ENCODE results near the gene EPHB1.

EPHB1 gene

DNA sequence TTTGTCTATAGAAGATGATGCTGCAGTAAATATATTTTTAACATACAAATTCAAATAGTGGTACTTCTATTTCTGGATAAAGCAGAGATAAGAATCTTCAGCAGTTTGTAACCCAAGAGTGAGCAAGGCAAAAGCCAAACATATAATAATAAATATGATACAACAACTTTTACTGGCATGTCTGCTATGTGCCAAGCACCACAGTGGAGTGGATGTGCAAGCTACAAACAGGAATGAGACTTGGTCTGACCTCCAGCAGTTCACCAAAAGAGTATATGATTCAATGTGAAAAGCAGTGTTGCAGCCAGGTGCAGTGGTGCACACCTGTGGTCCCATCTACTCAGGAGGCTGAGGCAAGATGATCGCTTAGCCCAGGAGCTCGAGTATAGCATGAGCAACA lies 395.6 kb downstream of the EPHB1 start:
- no peak overlapping the region for H3K27ac ChIP-seq (ENCODE audit: insufficient read depth, low read depth, low read length, poor library complexity, severe bottlenecking)
- no peaks in the 10 kb centered on the region for H3K9me3 ChIP-seq (ENCODE audit: control insufficient read depth, low read length)
- no peak overlapping the region for H3K4me3 ChIP-seq (ENCODE audit: insufficient read depth, low read depth, low read length)
- H3K4me1 ChIP-seq (ENCODE audit: control insufficient read depth, insufficient read depth, low read length) = no peaks in the 10 kb centered on the region
- no peaks in the 10 kb centered on the region for H3K36me3 ChIP-seq (ENCODE audit: control insufficient read depth, insufficient read depth, low read length)
- H3K27me3 ChIP-seq (ENCODE audit: control insufficient read depth, insufficient read depth, low read length, poor library complexity, severe bottlenecking) = no peaks in the 10 kb centered on the region
- WGBS, 2 experiments = 40 to 46% methylated on average over 2 of the region's 2 CpGs

DNA sequence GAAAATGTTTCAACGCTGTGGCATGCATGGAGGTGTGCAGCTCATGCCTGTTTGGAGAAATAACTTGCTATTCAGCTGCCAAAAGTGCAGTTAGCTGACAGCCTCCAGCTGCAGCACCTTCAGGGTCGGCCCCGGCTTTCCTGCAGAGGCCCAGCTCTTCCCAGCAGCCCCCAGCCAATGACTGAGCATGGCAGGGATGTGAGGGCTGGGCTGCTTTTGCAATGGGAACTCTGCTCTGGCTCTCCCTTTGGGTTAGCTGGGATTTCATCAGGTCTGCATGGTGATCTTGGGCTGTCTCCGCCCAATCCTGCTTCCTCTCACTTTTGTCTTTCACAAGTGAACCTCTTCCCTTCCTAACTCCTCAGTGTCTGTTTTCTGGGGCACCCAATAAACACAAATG lies 396.6 kb downstream of the EPHB1 start:
- H3K4me3 ChIP-seq (ENCODE audit: insufficient read depth, low read depth, low read length) = no peak overlapping the region
- WGBS, 2 experiments = 52 to 53% methylated on average over 4 of the region's 4 CpGs
- no peak overlapping the region for H3K27ac ChIP-seq (ENCODE audit: insufficient read depth, low read depth, low read length, poor library complexity, severe bottlenecking)
- H3K27me3 ChIP-seq (ENCODE audit: control insufficient read depth, insufficient read depth, low read length, poor library complexity, severe bottlenecking) = no peaks in the 10 kb centered on the region
- no peaks in the 10 kb centered on the region for H3K36me3 ChIP-seq (ENCODE audit: control insufficient read depth, insufficient read depth, low read length)
- H3K4me1 ChIP-seq (ENCODE audit: control insufficient read depth, insufficient read depth, low read length) = no peaks in the 10 kb centered on the region
- H3K9me3 ChIP-seq (ENCODE audit: control insufficient read depth, low read length) = no peaks in the 10 kb centered on the region

DNA sequence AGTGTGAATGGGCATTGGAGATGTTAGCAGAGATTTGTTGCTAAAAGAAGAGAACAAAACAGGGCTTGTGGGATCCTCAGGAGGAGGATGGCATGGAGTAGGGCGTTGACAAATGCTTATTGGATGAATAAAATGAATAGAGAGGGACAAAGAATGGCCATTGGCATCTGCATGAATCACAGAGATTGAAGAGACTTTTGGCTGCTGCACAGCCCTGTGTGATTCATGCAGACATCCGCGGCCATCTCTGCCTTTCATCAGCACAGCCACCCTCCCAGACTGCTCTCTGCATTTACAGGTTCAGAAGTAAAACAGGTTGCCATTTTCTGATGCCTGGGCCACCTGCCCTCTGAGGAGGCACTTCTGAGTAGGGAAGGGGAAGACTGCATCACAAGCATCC lies 397.9 kb downstream of the EPHB1 start:
- 96% methylated on average over 3 of the region's 3 CpGs for WGBS, 2 experiments
- no peak overlapping the region for H3K4me3 ChIP-seq (ENCODE audit: insufficient read depth, low read depth, low read length)
- H3K27me3 ChIP-seq (ENCODE audit: control insufficient read depth, insufficient read depth, low read length, poor library complexity, severe bottlenecking) = no peaks in the 10 kb centered on the region
- no peaks in the 10 kb centered on the region for H3K36me3 ChIP-seq (ENCODE audit: control insufficient read depth, insufficient read depth, low read length)
- H3K4me1 ChIP-seq (ENCODE audit: control insufficient read depth, insufficient read depth, low read length) = no peaks in the 10 kb centered on the region
- H3K27ac ChIP-seq (ENCODE audit: insufficient read depth, low read depth, low read length, poor library complexity, severe bottlenecking) = no peak overlapping the region
- H3K9me3 ChIP-seq (ENCODE audit: control insufficient read depth, low read length) = no peaks in the 10 kb centered on the region

DNA sequence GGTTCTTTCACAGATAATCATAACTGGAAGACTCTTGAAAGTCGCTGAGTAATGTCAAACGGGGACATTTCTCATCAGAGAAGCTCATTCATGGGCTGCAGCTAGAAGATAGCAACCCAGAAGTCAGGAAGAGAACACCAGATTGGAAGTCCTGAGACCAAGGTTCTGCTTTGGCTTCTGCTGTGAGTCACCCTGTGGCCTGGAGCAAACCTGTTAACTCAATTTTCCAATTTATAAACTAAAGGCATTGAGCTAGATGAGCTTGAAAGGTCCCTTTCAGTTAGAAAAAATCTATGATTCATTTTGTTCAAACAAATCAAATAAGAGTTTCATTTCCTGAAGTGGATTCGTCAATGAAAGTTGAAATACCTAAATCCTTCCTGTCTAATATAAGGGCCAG lies 402.2 kb downstream of the EPHB1 start:
- H3K27me3 ChIP-seq (ENCODE audit: control insufficient read depth, insufficient read depth, low read length, poor library complexity, severe bottlenecking) = no peaks in the 10 kb centered on the region
- H3K27ac ChIP-seq (ENCODE audit: insufficient read depth, low read depth, low read length, poor library complexity, severe bottlenecking) = no peak overlapping the region
- no peaks in the 10 kb centered on the region for H3K9me3 ChIP-seq (ENCODE audit: control insufficient read depth, low read length)
- WGBS, 2 experiments = 92 to 96% methylated on average over 3 of the region's 3 CpGs
- H3K4me3 ChIP-seq (ENCODE audit: insufficient read depth, low read depth, low read length) = no peak overlapping the region
- H3K4me1 ChIP-seq (ENCODE audit: control insufficient read depth, insufficient read depth, low read length) = no peaks in the 10 kb centered on the region
- H3K36me3 ChIP-seq (ENCODE audit: control insufficient read depth, insufficient read depth, low read length) = no peaks in the 10 kb centered on the region

DNA sequence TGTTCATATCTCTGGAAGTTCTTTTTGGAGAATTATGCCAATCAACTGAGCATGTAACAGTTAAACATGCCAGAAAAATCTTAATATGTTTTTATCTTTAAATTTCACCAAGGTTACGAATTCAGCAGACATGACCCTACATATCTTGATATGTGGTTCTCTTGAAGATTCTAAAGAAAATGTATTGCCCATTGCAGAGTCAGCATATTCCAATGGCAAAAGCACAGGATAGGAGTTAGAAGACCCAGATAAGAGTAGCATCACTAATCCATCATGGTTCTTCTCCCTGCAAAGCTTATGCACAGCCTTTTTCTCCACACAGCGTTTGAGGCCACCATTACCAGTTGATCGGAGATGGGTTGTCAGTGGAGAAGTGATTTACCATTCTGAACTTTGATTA lies 402.8 kb downstream of the EPHB1 start:
- Histone ChIP-seq H3K36me3 (ENCODE audit: control insufficient read depth, insufficient read depth, low read length) (no peaks in the 10 kb centered on the region), H3K4me3 (ENCODE audit: insufficient read depth, low read depth, low read length) (no peak overlapping the region), H3K9me3 (ENCODE audit: control insufficient read depth, low read length) (no peaks in the 10 kb centered on the region), H3K4me1 (ENCODE audit: control insufficient read depth, insufficient read depth, low read length) (no peaks in the 10 kb centered on the region), H3K27me3 (ENCODE audit: control insufficient read depth, insufficient read depth, low read length, poor library complexity, severe bottlenecking) (no peaks in the 10 kb centered on the region), H3K27ac (ENCODE audit: insufficient read depth, low read depth, low read length, poor library complexity, severe bottlenecking) (no peak overlapping the region)
- WGBS, 2 experiments = 98 to 100% methylated on average over 3 of the region's 3 CpGs

DNA sequence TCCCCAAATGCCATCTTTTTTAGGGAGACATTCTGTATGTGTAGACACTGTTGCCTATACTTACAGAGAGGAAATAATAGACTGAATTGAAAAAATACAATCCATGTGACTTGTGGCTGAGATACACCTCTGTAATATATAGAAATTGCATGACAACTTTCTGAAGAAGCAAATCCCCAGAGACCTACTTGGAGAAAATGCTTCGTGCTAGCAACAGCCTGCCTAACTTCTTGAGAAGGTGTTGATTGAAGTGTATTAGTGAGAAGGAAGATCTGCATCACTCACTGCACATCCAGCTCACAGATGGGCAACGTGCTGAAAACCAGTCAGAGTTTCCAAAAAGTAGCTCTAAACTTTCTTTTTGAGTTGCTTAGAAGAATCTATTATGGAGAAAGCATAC lies 404.1 kb downstream of the EPHB1 start:
- no peak overlapping the region for H3K4me3 ChIP-seq (ENCODE audit: insufficient read depth, low read depth, low read length)
- H3K4me1 ChIP-seq (ENCODE audit: control insufficient read depth, insufficient read depth, low read length) = no peaks in the 10 kb centered on the region
- H3K9me3 ChIP-seq (ENCODE audit: control insufficient read depth, low read length) = no peaks in the 10 kb centered on the region
- WGBS, 2 experiments = 78 to 93% methylated on average over 2 of the region's 2 CpGs
- H3K27ac ChIP-seq (ENCODE audit: insufficient read depth, low read depth, low read length, poor library complexity, severe bottlenecking) = no peak overlapping the region
- no peaks in the 10 kb centered on the region for H3K36me3 ChIP-seq (ENCODE audit: control insufficient read depth, insufficient read depth, low read length)
- no peaks in the 10 kb centered on the region for H3K27me3 ChIP-seq (ENCODE audit: control insufficient read depth, insufficient read depth, low read length, poor library complexity, severe bottlenecking)

DNA sequence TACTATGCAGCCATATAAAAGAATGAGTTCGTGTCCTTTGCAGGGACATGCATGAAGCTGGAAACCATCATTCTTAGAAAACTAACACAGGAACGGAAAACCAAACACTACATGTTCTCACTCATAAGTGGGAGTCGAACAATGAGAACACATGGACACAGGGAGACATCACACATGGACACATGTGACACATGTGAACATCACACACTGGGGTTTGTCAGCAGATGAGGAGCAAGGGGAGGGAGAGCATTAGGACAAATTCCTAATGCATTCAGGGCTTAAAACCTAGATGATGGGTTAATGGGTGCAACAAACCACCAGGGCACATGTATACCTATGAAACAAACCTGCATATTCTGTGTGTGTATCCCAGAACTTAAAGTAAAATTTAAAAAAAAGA lies 408.0 kb downstream of the EPHB1 start:
- Histone ChIP-seq H3K27ac (ENCODE audit: insufficient read depth, low read depth, low read length, poor library complexity, severe bottlenecking) (no peak overlapping the region), H3K27me3 (ENCODE audit: control insufficient read depth, insufficient read depth, low read length, poor library complexity, severe bottlenecking) (no peaks in the 10 kb centered on the region), H3K9me3 (ENCODE audit: control insufficient read depth, low read length) (no peaks in the 10 kb centered on the region), H3K36me3 (ENCODE audit: control insufficient read depth, insufficient read depth, low read length) (no peaks in the 10 kb centered on the region), H3K4me3 (ENCODE audit: insufficient read depth, low read depth, low read length) (no peak overlapping the region), H3K4me1 (ENCODE audit: control insufficient read depth, insufficient read depth, low read length) (no peaks in the 10 kb centered on the region)
- WGBS, 2 experiments = 91 to 95% methylated on average over 3 of the region's 3 CpGs

DNA sequence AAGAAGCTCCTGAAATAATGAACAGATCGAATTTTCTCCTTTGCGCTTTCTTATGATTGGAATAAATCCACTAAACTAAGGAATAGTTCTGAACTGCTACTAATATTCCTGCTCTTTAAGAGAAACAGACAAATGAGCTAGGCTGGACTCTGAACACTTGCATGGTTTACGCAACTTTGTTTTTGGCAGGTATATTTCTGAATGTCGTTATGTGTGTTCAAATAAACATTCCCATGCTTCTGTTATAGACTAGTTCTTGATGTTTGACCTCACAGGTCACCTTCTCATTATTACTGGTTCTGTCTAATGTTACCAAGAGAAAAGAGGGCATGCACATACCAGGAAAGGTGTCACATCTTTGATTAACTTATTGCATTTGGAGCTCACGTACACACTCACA lies 418.2 kb downstream of the EPHB1 start:
- H3K27me3 ChIP-seq (ENCODE audit: control insufficient read depth, insufficient read depth, low read length, poor library complexity, severe bottlenecking) = no peaks in the 10 kb centered on the region
- no peaks in the 10 kb centered on the region for H3K36me3 ChIP-seq (ENCODE audit: control insufficient read depth, insufficient read depth, low read length)
- WGBS, 2 experiments = 93% methylated on average over 5 of the region's 5 CpGs
- no peak overlapping the region for H3K27ac ChIP-seq (ENCODE audit: insufficient read depth, low read depth, low read length, poor library complexity, severe bottlenecking)
- H3K4me1 ChIP-seq (ENCODE audit: control insufficient read depth, insufficient read depth, low read length) = peaks cover 5% of the 10 kb centered on the region
- no peak overlapping the region for H3K4me3 ChIP-seq (ENCODE audit: insufficient read depth, low read depth, low read length)
- H3K9me3 ChIP-seq (ENCODE audit: control insufficient read depth, low read length) = no peaks in the 10 kb centered on the region

DNA sequence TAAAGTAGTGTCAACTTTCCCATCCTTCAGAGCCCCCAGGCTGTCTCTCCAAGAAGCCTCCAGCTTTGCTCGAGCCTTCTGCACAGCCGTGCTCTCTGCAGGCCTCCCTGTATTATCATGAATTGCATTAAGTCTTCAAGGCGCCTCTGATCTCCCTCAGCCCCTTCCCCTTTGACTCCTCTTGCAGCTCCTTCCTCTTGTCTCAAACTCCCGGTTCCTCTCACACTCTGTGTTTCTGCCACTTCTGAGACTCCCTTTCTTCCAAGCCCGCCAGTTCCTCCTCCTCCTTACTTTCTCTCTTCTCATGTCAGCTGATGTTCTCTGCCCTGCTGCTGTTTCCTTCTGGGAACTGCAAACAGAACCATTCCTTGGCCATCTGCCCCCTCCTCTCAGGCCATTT lies 418.8 kb downstream of the EPHB1 start:
- H3K4me1 ChIP-seq (ENCODE audit: control insufficient read depth, insufficient read depth, low read length) = peaks cover 5% of the 10 kb centered on the region
- H3K36me3 ChIP-seq (ENCODE audit: control insufficient read depth, insufficient read depth, low read length) = no peaks in the 10 kb centered on the region
- no peak overlapping the region for H3K4me3 ChIP-seq (ENCODE audit: insufficient read depth, low read depth, low read length)
- no peaks in the 10 kb centered on the region for H3K27me3 ChIP-seq (ENCODE audit: control insufficient read depth, insufficient read depth, low read length, poor library complexity, severe bottlenecking)
- no peak overlapping the region for H3K27ac ChIP-seq (ENCODE audit: insufficient read depth, low read depth, low read length, poor library complexity, severe bottlenecking)
- WGBS, 2 experiments = 48 to 60% methylated on average over 5 of the region's 5 CpGs
- no peaks in the 10 kb centered on the region for H3K9me3 ChIP-seq (ENCODE audit: control insufficient read depth, low read length)

DNA sequence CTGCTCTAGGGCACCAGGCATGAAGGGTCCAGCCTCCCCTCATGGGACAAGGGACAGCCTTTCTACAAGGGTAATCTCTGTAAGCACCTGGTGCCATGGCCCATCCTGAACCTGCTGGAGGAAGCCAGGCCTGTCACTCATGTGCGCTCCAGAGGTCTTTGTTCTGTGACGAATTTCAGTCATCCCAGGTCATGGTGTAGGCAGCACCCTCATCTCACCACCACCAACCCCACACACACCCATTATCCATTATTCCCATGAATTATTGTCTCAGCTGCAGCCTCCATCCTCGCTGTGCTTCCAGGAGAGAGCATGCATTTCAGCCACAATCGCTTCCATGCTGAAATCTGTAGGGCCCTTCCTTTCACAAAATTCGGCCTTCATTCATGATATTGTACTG lies 419.3 kb downstream of the EPHB1 start:
- no peak overlapping the region for H3K27ac ChIP-seq (ENCODE audit: insufficient read depth, low read depth, low read length, poor library complexity, severe bottlenecking)
- no peak overlapping the region for H3K4me3 ChIP-seq (ENCODE audit: insufficient read depth, low read depth, low read length)
- WGBS, 2 experiments = 92 to 95% methylated on average over 5 of the region's 5 CpGs
- no peaks in the 10 kb centered on the region for H3K9me3 ChIP-seq (ENCODE audit: control insufficient read depth, low read length)
- H3K27me3 ChIP-seq (ENCODE audit: control insufficient read depth, insufficient read depth, low read length, poor library complexity, severe bottlenecking) = no peaks in the 10 kb centered on the region
- H3K4me1 ChIP-seq (ENCODE audit: control insufficient read depth, insufficient read depth, low read length) = peaks cover 5% of the 10 kb centered on the region
- H3K36me3 ChIP-seq (ENCODE audit: control insufficient read depth, insufficient read depth, low read length) = no peaks in the 10 kb centered on the region

DNA sequence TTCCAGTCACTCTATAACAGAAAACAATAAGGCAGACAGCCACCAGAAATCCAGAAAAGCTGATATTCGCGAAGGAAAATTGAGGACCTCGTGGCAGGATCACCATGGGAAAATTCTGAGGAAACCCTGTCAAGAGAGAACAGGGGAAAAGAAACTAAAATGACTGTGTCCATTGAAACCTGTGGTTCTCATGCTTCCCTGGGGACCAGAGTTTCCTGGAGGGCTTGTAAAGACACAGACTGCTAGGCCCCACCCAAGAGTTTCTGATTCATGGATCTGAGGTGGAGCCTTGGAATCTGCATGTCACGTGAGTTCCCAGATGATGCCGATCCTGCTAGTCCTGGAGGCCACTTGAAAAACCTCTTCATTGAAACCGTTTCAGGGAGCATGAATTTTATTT lies 420.5 kb downstream of the EPHB1 start:
- H3K27ac ChIP-seq (ENCODE audit: insufficient read depth, low read depth, low read length, poor library complexity, severe bottlenecking) = no peak overlapping the region
- H3K4me3 ChIP-seq (ENCODE audit: insufficient read depth, low read depth, low read length) = no peak overlapping the region
- H3K4me1 ChIP-seq (ENCODE audit: control insufficient read depth, insufficient read depth, low read length) = peaks cover 5% of the 10 kb centered on the region
- 95 to 96% methylated on average over 6 of the region's 6 CpGs for WGBS, 2 experiments
- H3K9me3 ChIP-seq (ENCODE audit: control insufficient read depth, low read length) = no peaks in the 10 kb centered on the region
- H3K36me3 ChIP-seq (ENCODE audit: control insufficient read depth, insufficient read depth, low read length) = no peaks in the 10 kb centered on the region
- H3K27me3 ChIP-seq (ENCODE audit: control insufficient read depth, insufficient read depth, low read length, poor library complexity, severe bottlenecking) = no peaks in the 10 kb centered on the region
